ENCODE measurements around the gene BCR. TPM values are rescaled to one million over a fixed set of nuclear protein-coding genes. Genes with fewer than 3 reads are reported as not detected.
"Not testable (repeated sequence)": the region's sequence is repeated elsewhere in the genome, so short reads cannot be mapped to it uniquely, and the experiment has no call there.

The BCR gene
- total and polyA plus RNA-seq, 2 donors (not counting 1 experiment from before 2014, with no cell fraction given) = 15.7 to 66.6 TPM

DNA sequence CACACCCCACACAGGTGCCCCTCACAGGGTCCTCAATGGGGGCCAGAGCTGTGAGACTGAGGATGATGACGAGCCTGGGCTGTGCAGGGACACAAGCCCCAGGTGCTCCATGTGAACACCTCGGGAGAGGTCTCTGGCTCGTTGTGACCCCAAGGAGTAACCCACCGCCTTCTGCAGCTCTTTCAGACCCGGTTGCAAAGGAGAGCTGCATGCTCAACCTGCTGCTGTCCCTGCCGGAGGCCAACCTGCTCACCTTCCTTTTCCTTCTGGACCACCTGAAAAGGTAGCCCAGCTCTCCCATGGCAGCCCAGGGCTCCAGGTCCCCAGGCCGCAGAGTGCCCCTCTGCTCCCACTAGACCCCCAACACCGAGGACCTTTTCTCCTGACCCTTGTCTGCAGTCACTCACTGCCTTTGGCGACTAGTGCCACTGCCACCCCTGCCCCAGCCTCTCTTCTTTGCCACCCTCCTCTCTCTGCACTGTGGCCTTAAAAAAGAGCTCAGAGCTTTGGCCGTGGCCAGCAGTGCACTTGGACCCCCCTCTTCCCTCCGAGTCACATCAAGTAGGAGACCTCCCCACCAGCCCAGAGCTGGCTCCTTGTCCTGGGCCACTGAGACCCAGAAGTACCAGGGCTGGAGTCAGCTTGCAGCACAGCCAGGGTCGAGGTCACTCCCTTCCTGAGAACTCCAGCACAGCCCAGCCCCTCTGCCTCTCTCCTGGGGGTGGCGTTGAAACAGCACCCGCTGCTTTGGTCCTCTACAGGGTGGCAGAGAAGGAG is 133.7 kb downstream of the BCR start:
- TF ChIP-seq CTCF (conservative IDR thresholded peaks at IDR 0.05 in 1 of 2, IDR thresholded peaks at IDR 0.05 in 1 of 2; ENCODE audit: low read depth in 1 of 2, low read length in 2 of 2) (no peak), EZH2 (IDR thresholded peaks at IDR 0.05; ENCODE audit: low read length, missing control alignments) (no peak)
- Histone ChIP-seq H3K9ac (ENCODE audit: insufficient read depth, low read length) (no peak overlapping the region), H2AFZ (ENCODE audit: low read length) (no peak overlapping the region), H3K4me3 (replicated peaks in 1 of 4; ENCODE audit: control extremely low read depth in 1 of 4, insufficient read depth in 1 of 4, low read depth in 3 of 4, low read length in 4 of 4) (no peak overlapping the region), H3K36me3 (ENCODE audit: control insufficient read depth, insufficient read depth, low read length) (no peaks in the 10 kb centered on the region), H3K27me3 (ENCODE audit: control insufficient read depth, insufficient read depth, low read length) (no peaks in the 10 kb centered on the region), H4K20me1 (ENCODE audit: control insufficient read depth, extremely low read depth, insufficient read depth, low read length) (no peaks in the 10 kb centered on the region), H3K79me2 (ENCODE audit: control insufficient read depth, insufficient read depth, low read length) (no peaks in the 10 kb centered on the region), H3K27ac (ENCODE audit: insufficient read depth, low read length) (no peak overlapping the region), H3K4me2 (ENCODE audit: extremely low read depth, insufficient read depth, low read length) (no peak overlapping the region), H3K9me3 (ENCODE audit: control insufficient read depth, insufficient read depth, low read depth, low read length) (no peaks in the 10 kb centered on the region), H3K4me1 (ENCODE audit: control insufficient read depth, extremely low read depth, insufficient read depth, low read length) (no peaks in the 10 kb centered on the region)
- no peak for DNase-seq (ENCODE audit: low read depth in 2 of 2)

GRCh38 chr22:23315341-23315917 is 135.1 kb downstream of the BCR start:
- no peaks in the 10 kb centered on the region for H3K27me3 ChIP-seq (ENCODE audit: control insufficient read depth, insufficient read depth, low read length)
- no peaks in the 10 kb centered on the region for H3K36me3 ChIP-seq (ENCODE audit: control insufficient read depth, insufficient read depth, low read length)
- peak; percentile 71 to 76 for DNase-seq (ENCODE audit: low read depth in 2 of 2)
- no peak overlapping the region for H3K4me2 ChIP-seq (ENCODE audit: extremely low read depth, insufficient read depth, low read length)
- no peak overlapping the region for H3K4me3 ChIP-seq (replicated peaks in 1 of 4; ENCODE audit: control extremely low read depth in 1 of 4, insufficient read depth in 1 of 4, low read depth in 3 of 4, low read length in 4 of 4)
- no peak overlapping the region for H3K9ac ChIP-seq (ENCODE audit: insufficient read depth, low read length)
- H2AFZ ChIP-seq (ENCODE audit: low read length) = no peak overlapping the region
- no peaks in the 10 kb centered on the region for H4K20me1 ChIP-seq (ENCODE audit: control insufficient read depth, extremely low read depth, insufficient read depth, low read length)
- TF ChIP-seq EZH2 (IDR thresholded peaks at IDR 0.05; ENCODE audit: low read length, missing control alignments) = no peak
- peak; percentile 57 to 62 for TF ChIP-seq CTCF (conservative IDR thresholded peaks at IDR 0.05 in 1 of 2, IDR thresholded peaks at IDR 0.05 in 1 of 2; ENCODE audit: low read depth in 1 of 2, low read length in 2 of 2)
- no peak overlapping the region for H3K27ac ChIP-seq (ENCODE audit: insufficient read depth, low read length)
- H3K4me1 ChIP-seq (ENCODE audit: control insufficient read depth, extremely low read depth, insufficient read depth, low read length) = no peaks in the 10 kb centered on the region
- no peaks in the 10 kb centered on the region for H3K9me3 ChIP-seq (ENCODE audit: control insufficient read depth, insufficient read depth, low read depth, low read length)
- no peaks in the 10 kb centered on the region for H3K79me2 ChIP-seq (ENCODE audit: control insufficient read depth, insufficient read depth, low read length)

GRCh38 chr22:23316596-23316995 is 136.3 kb downstream of the BCR start:
- H3K4me3 ChIP-seq (replicated peaks in 1 of 4; ENCODE audit: control extremely low read depth in 1 of 4, insufficient read depth in 1 of 4, low read depth in 3 of 4, low read length in 4 of 4); H3K79me2 ChIP-seq (ENCODE audit: control insufficient read depth, insufficient read depth, low read length); H3K27ac ChIP-seq (ENCODE audit: insufficient read depth, low read length); H3K36me3 ChIP-seq (ENCODE audit: control insufficient read depth, insufficient read depth, low read length); H3K9ac ChIP-seq (ENCODE audit: insufficient read depth, low read length); H3K9me3 ChIP-seq (ENCODE audit: control insufficient read depth, insufficient read depth, low read depth, low read length); H2AFZ ChIP-seq (ENCODE audit: low read length); H3K27me3 ChIP-seq (ENCODE audit: control insufficient read depth, insufficient read depth, low read length); H4K20me1 ChIP-seq (ENCODE audit: control insufficient read depth, extremely low read depth, insufficient read depth, low read length); DNase-seq (ENCODE audit: low read depth in 2 of 2); H3K4me2 ChIP-seq (ENCODE audit: extremely low read depth, insufficient read depth, low read length); H3K4me1 ChIP-seq (ENCODE audit: control insufficient read depth, extremely low read depth, insufficient read depth, low read length): not testable (repeated sequence)

DNA sequence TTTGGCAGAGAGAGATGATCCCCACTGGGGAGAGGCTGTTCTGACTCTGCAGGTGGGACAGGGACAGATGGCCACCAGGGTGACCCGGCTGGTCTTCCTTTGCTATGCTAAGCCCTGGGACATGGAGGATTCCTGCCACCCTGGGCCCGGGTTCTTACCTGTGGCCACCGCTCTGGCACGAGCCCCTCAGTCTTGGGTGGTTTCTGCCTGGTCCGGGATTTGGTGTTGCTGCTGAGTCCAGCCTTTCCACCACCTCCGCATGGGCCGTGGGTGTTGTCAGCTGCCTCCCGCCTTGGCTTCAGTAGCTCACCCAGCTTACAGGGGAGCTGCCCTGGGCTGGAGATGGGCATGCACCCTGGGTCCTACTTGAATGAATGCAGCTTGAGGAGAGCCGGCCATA is 138.0 kb downstream of the BCR start:
- not testable (repeated sequence) for H2AFZ ChIP-seq (ENCODE audit: low read length); H3K9ac ChIP-seq (ENCODE audit: insufficient read depth, low read length); H3K36me3 ChIP-seq (ENCODE audit: control insufficient read depth, insufficient read depth, low read length); H3K9me3 ChIP-seq (ENCODE audit: control insufficient read depth, insufficient read depth, low read depth, low read length); H3K4me1 ChIP-seq (ENCODE audit: control insufficient read depth, extremely low read depth, insufficient read depth, low read length); H3K27ac ChIP-seq (ENCODE audit: insufficient read depth, low read length); H3K79me2 ChIP-seq (ENCODE audit: control insufficient read depth, insufficient read depth, low read length); H3K4me2 ChIP-seq (ENCODE audit: extremely low read depth, insufficient read depth, low read length); DNase-seq (ENCODE audit: low read depth in 2 of 2); H4K20me1 ChIP-seq (ENCODE audit: control insufficient read depth, extremely low read depth, insufficient read depth, low read length); H3K4me3 ChIP-seq (replicated peaks in 1 of 4; ENCODE audit: control extremely low read depth in 1 of 4, insufficient read depth in 1 of 4, low read depth in 3 of 4, low read length in 4 of 4); H3K27me3 ChIP-seq (ENCODE audit: control insufficient read depth, insufficient read depth, low read length)

GRCh38 chr22:23322497-23323080 is 142.3 kb downstream of the BCR start:
- not testable (repeated sequence) for H3K4me1 ChIP-seq (ENCODE audit: control insufficient read depth, extremely low read depth, insufficient read depth, low read length); H3K27ac ChIP-seq (ENCODE audit: insufficient read depth, low read length); H4K20me1 ChIP-seq (ENCODE audit: control insufficient read depth, extremely low read depth, insufficient read depth, low read length); H3K4me2 ChIP-seq (ENCODE audit: extremely low read depth, insufficient read depth, low read length); H3K9ac ChIP-seq (ENCODE audit: insufficient read depth, low read length); H3K36me3 ChIP-seq (ENCODE audit: control insufficient read depth, insufficient read depth, low read length); H2AFZ ChIP-seq (ENCODE audit: low read length); H3K4me3 ChIP-seq (replicated peaks in 1 of 4; ENCODE audit: control extremely low read depth in 1 of 4, insufficient read depth in 1 of 4, low read depth in 3 of 4, low read length in 4 of 4); H3K9me3 ChIP-seq (ENCODE audit: control insufficient read depth, insufficient read depth, low read depth, low read length); H3K79me2 ChIP-seq (ENCODE audit: control insufficient read depth, insufficient read depth, low read length); H3K27me3 ChIP-seq (ENCODE audit: control insufficient read depth, insufficient read depth, low read length); DNase-seq (ENCODE audit: low read depth in 2 of 2)
